A673 (cell line): ENCODE data around the gene CNN1.

Source experiments
- EZH2 ChIP-seq: fragments of 200-600 bp; sonication (generic); IDR thresholded peaks from 2 replicates; pipeline ENCODE4 v1.6.1; 2017; ENCODE audit warnings: borderline replicate concordance, low read depth, mild to moderate bottlenecking, mixed read lengths, antibody characterized with exemption, low read length; ENCODE audit not compliant: poor library complexity, severe bottlenecking
- TF ChIP-seq, protein P1 (sequence below): fragments of 300-800, 200-600 bp; sonication (generic); conservative IDR thresholded peaks from 2 replicates; pipeline ENCODE4 v1.5.1; 2017; ENCODE audit warnings: low read depth, mild to moderate bottlenecking, antibody characterized with exemption, low read length, moderate library complexity, mixed read lengths

DNA sequence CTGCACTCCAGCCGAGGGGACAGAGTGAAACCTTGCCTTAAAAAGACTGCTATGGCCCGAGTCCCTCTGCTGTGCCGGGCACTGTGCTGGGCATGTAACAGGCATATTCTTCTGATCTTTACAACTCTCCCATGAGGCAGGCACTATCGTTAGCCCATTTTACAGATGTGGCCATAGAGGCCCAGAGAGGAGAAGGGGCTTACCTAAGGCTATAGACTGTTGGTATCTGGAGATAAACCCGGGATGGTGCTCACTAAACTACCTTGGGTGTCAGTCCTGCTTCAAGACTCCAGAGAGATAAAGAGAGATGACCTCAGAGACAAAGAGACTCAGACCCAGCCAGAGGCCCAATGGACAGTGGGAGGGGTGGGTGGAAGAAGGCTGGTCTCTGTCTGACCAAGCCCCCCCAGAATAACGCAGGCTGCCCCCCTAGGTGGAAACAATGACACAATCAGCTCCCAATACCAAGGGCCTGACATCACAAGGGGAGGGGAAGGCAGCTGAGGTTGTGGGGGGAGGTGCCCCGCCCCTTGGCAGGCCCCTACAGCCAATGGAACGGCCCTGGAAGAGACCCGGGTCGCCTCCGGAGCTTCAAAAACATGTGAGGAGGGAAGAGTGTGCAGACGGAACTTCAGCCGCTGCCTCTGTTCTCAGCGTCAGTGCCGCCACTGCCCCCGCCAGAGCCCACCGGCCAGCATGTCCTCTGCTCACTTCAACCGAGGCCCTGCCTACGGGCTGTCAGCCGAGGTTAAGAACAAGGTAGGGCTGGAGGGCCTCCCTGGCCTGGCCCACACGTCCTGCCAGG, at the start of gene CNN1:
- TF ChIP-seq, protein P1, sequence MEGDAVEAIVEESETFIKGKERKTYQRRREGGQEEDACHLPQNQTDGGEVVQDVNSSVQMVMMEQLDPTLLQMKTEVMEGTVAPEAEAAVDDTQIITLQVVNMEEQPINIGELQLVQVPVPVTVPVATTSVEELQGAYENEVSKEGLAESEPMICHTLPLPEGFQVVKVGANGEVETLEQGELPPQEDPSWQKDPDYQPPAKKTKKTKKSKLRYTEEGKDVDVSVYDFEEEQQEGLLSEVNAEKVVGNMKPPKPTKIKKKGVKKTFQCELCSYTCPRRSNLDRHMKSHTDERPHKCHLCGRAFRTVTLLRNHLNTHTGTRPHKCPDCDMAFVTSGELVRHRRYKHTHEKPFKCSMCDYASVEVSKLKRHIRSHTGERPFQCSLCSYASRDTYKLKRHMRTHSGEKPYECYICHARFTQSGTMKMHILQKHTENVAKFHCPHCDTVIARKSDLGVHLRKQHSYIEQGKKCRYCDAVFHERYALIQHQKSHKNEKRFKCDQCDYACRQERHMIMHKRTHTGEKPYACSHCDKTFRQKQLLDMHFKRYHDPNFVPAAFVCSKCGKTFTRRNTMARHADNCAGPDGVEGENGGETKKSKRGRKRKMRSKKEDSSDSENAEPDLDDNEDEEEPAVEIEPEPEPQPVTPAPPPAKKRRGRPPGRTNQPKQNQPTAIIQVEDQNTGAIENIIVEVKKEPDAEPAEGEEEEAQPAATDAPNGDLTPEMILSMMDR = no peak
- no peak for TF ChIP-seq EZH2
